B cell (primary cell): ENCODE results near the gene CTNNA3.

Experiments used
- CTCF ChIP-seq: fragments of 200-600 bp; IDR thresholded peaks from one replicate; pipeline ENCODE4 v1.8.0; 2022; ENCODE audit warnings: antibody characterized with exemption, mild to moderate bottlenecking
- EZH2 ChIP-seq: IDR thresholded peaks from 2 replicates; pipeline ENCODE4 v1.6.1; 2012; ENCODE audit warnings: borderline replicate concordance, low read depth, mild to moderate bottlenecking, moderate library complexity, low read length; ENCODE audit not compliant: insufficient read depth, poor library complexity, severe bottlenecking

- no peak for TF ChIP-seq CTCF
- TF ChIP-seq EZH2: no peak
Observed at GRCh38 chr10:66098595-66099480, 1597.2 kb downstream of the CTNNA3 start.
